Vagina (tissue), 2 donors: Measurements from ENCODE around the gene RNASEH1. TPM values are rescaled to one million over a fixed set of nuclear protein-coding genes. Genes with fewer than 3 reads are reported as not detected.
"Not testable (repeated sequence)": the region's sequence is repeated elsewhere in the genome, so short reads cannot be mapped to it uniquely, and the experiment has no call there.

Experiments used
- DNase-seq, 2 donors: peaks; one replicate each; pipeline ENCODE4 v3.0.0-alpha.2; 2017; ENCODE audit errors: extremely low spot score in 2 of 2
- H3K27ac ChIP-seq: fragments of 200-600 bp; sonication (generic); one replicate; pipeline ENCODE4 v1.5.1; 2019
- H3K27me3 ChIP-seq: fragments of 200-600 bp; sonication (generic); one replicate; pipeline ENCODE4 v1.5.1; 2019
- H3K36me3 ChIP-seq, 2 donors: fragments of 200-600 bp; sonication (generic); one replicate each; pipeline ENCODE4 v1.5.1; 2017 to 2019
- H3K4me1 ChIP-seq: fragments of 200-600 bp; sonication (generic); one replicate; pipeline ENCODE4 v1.5.1; 2019
- H3K4me3 ChIP-seq, 2 donors: fragments of 200-600 bp; sonication (generic); 1 replicate in 1 of 2; 2 replicates in 1 of 2; pipeline ENCODE4 v1.5.1; 2016 to 2019
- H3K9me3 ChIP-seq: fragments of 200-600 bp; sonication (generic); one replicate; pipeline ENCODE4 v1.5.1; 2019
- CTCF ChIP-seq, 3 experiments: fragments of 450-650 bp in 2 of 3; fragments of 200-600 bp in 1 of 3; sonication (generic) in 1 of 3; IDR thresholded peaks; one replicate each; pipeline ENCODE4 v1.5.1; 2017 to 2019; ENCODE audit warnings: antibody characterized with exemption in 3 of 3, mild to moderate bottlenecking in 2 of 3, moderate library complexity in 2 of 3
- POLR2A ChIP-seq, 2 donors: fragments of 450-650 bp; IDR thresholded peaks; one replicate each; pipeline ENCODE4 v1.6.1; 2017; ENCODE audit warnings: antibody characterized with exemption in 2 of 2, mild to moderate bottlenecking in 2 of 2, moderate library complexity in 2 of 2
- POLR2AphosphoS5 ChIP-seq, 2 donors: sonication (generic); formaldehyde crosslinking; IDR thresholded peaks; one replicate each; pipeline ENCODE4 v1.9.0; 2017; ENCODE audit warnings: antibody characterized with exemption in 2 of 2, mild to moderate bottlenecking in 2 of 2, low read depth in 1 of 2; ENCODE audit not compliant: insufficient read depth in 1 of 2
- intact Hi-C: fragments of 100-400 bp; cut with DNase I; formaldehyde crosslinking; loops from one replicate; pipeline ENCODE4 v1.15.1; 2023
- total RNA-seq: library from RNA; depleted of rRNA; stranded (reverse); fragments of >200 nt; gene quantifications from one replicate; pipeline ENCODE4 v1.2.3, GENCODE V29; 2016

RNASEH1 gene
- total RNA-seq, 1 donor from 2014 or later = 17.2 TPM

GRCh38 chr2:3584076-3584475, 25.9 kb upstream of the RNASEH1 start:
- intact Hi-C loops = no loop called here
- no peaks in the 10 kb centered on the region for H3K9me3 ChIP-seq
- peaks cover 22% of the 10 kb centered on the region for H3K4me1 ChIP-seq
- no peak for DNase-seq
- TF ChIP-seq CTCF (IDR thresholded peaks at IDR 0.05) = no peak
- no peak for TF ChIP-seq POLR2AphosphoS5 (IDR thresholded peaks at IDR 0.05; ENCODE audit: insufficient read depth in 1 of 2, low read depth in 1 of 2)
- no peak for TF ChIP-seq POLR2A (IDR thresholded peaks at IDR 0.05)
- H3K36me3 ChIP-seq = peaks cover 0 to 32% of the 10 kb centered on the region in 2 donors
- H3K4me3 ChIP-seq = no peak overlapping the region
- H3K27me3 ChIP-seq = no peaks in the 10 kb centered on the region
- H3K27ac ChIP-seq = no peak overlapping the region

- intact Hi-C loops = no loop called here
- DNase-seq = peak in 1 of 2 donors; percentile 62
- Histone ChIP-seq H3K4me1 (peaks cover 44% of the 10 kb centered on the region), H3K9me3 (no peaks in the 10 kb centered on the region), H3K4me3 (no peak overlapping the region), H3K27me3 (no peaks in the 10 kb centered on the region), H3K27ac (no peak overlapping the region), H3K36me3 (peaks cover 0 to 52% of the 10 kb centered on the region in 2 donors)
- TF ChIP-seq POLR2A (IDR thresholded peaks at IDR 0.05) (no peak), POLR2AphosphoS5 (IDR thresholded peaks at IDR 0.05; ENCODE audit: insufficient read depth in 1 of 2, low read depth in 1 of 2) (no peak), CTCF (IDR thresholded peaks at IDR 0.05) (no peak)
Observed at GRCh38 chr2:3581367-3582262, 23.5 kb upstream of the RNASEH1 start.

- Histone ChIP-seq H3K27ac (no peak overlapping the region), H3K4me3 (no peak overlapping the region), H3K27me3 (no peaks in the 10 kb centered on the region), H3K36me3 (peaks cover 0 to 55% of the 10 kb centered on the region in 2 donors), H3K4me1 (peaks cover 54% of the 10 kb centered on the region), H3K9me3 (no peaks in the 10 kb centered on the region)
- TF ChIP-seq POLR2AphosphoS5 (IDR thresholded peaks at IDR 0.05; ENCODE audit: insufficient read depth in 1 of 2, low read depth in 1 of 2) = no peak
- intact Hi-C loops = no loop called here
- DNase-seq = no peak
Observed at GRCh38 chr2:3580449-3580848, 22.3 kb upstream of the RNASEH1 start.

GRCh38 chr2:3578987-3579386, 20.9 kb upstream of the RNASEH1 start:
- intact Hi-C loops = loop anchor here (10.0 kb wide), 1 partner anchor 1924 kb away; no protein-coding TSS in a partner anchor
- TF ChIP-seq POLR2A (IDR thresholded peaks at IDR 0.05) (no peak), CTCF (IDR thresholded peaks at IDR 0.05) (no peak), POLR2AphosphoS5 (IDR thresholded peaks at IDR 0.05; ENCODE audit: insufficient read depth in 1 of 2, low read depth in 1 of 2) (no peak)
- peaks cover 50% of the 10 kb centered on the region for H3K4me1 ChIP-seq
- no peak for DNase-seq
- no peak overlapping the region for H3K4me3 ChIP-seq
- H3K27ac ChIP-seq = no peak overlapping the region
- peaks cover 0 to 55% of the 10 kb centered on the region in 2 donors for H3K36me3 ChIP-seq
- no peaks in the 10 kb centered on the region for H3K27me3 ChIP-seq
- H3K9me3 ChIP-seq = no peaks in the 10 kb centered on the region

- H3K27ac ChIP-seq = peak overlapping the region; percentile 91
- not testable (repeated sequence) for DNase-seq, H3K9me3 ChIP-seq, H3K27me3 ChIP-seq
- intact Hi-C loops = loop anchor here (10.0 kb wide), 1 partner anchor 1921 kb away; no protein-coding TSS in a partner anchor
- peaks cover 0 to 45% of the 10 kb centered on the region in 2 donors for H3K36me3 ChIP-seq
- H3K4me1 ChIP-seq = peaks cover 50% of the 10 kb centered on the region
- H3K4me3 ChIP-seq = peak overlapping the region; percentile 85 to 95
Observed at GRCh38 chr2:3576263-3576630, 18.1 kb upstream of the RNASEH1 start.
